ENCODE measurements around the gene FAM131A. TPM values are rescaled to one million over a fixed set of nuclear protein-coding genes. Genes with fewer than 3 reads are reported as not detected.

The FAM131A gene
- total and polyA plus RNA-seq, 9 of the 15 experiments (the other 6 are each of a cell fraction or from before 2014, with no cell fraction given): 0.48 to 11.1 (median 4.3) TPM

DNA sequence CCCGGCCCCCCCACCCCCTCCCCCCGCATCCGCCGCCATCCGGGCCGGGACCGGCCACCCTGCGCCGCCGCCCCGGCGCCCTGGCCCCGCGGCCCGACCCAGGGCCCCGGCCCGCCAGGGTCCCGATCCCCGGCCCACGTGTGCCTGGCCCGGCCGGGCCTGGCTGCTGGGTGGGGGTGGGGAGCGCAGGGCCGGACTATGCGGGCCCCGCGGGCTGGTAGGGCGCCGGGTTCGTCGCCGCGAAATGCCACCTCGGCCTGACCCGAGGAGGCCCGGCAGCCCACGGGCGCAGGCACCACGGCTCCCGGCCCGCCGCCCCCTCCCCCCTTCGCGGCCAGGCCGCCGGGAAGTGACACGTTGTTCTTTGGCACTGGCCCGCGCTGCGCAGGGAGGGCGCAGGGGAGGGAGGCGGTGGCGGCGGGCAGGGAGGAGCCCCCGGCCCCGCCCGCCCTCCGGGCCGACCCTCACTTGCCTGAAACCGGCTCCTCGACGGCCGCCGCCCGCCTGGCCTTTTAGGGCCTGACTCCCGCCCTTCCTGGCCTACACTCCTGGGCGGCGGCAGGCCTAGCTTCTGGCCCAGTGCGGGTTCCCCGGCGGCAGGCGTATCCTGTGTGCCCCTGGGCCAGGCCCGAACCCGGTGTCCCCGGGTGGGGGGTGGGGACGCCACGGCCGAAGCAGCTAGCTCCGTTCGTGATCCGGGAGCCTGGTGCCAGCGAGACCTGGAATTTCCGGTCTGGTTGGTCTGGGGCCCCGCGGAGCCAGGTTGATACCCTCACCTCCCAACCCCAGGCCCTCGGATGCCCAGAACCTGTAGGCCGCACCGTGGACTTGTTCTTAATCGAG lies 22.5 kb upstream of the FAM131A start (continued):
- TF ChIP-seq POU5F1 (IDR thresholded peaks at IDR 0.05; ENCODE audit: borderline replicate concordance, low read depth, low read length, partially characterized antibody) (no peak), BCOR (IDR thresholded peaks at IDR 0.05) (no peak), GATAD2A (IDR thresholded peaks at IDR 0.05) (no peak), ZBTB33 (CRISPR knock-in tag; IDR thresholded peaks at IDR 0.05) (no peak), RBM14 (IDR thresholded peaks at IDR 0.05; ENCODE audit: borderline replicate concordance, insufficient read depth, low read depth, low read length) (no peak), ZNF707 (CRISPR knock-in tag; conservative IDR thresholded peaks at IDR 0.05) (no peak), PRPF4 (IDR thresholded peaks at IDR 0.05; ENCODE audit: insufficient read depth, low read depth, low read length, poor library complexity, severe bottlenecking) (peak; percentile 62), NFIC (IDR thresholded peaks at IDR 0.05) (peak; percentile 28; the same call in 1 of the 2 replicates), MAZ (CRISPR knock-in tag; conservative IDR thresholded peaks at IDR 0.05 in 1 of 2, IDR thresholded peaks at IDR 0.05 in 1 of 2) (peak; percentile 29 to 49), HNRNPL (IDR thresholded peaks at IDR 0.05; ENCODE audit: low read depth, low read length) (peak; percentile 65), FIP1L1 (IDR thresholded peaks at IDR 0.05; ENCODE audit: low read depth, low read length, poor library complexity, severe bottlenecking) (peak; percentile 96), ZNF239 (CRISPR knock-in tag; IDR thresholded peaks at IDR 0.05) (no peak), RAD51 (IDR thresholded peaks at IDR 0.05; ENCODE audit: borderline replicate concordance, low read depth) (no peak), ZNF146 (CRISPR knock-in tag; IDR thresholded peaks at IDR 0.05; ENCODE audit: unreplicated experiment) (no peak), ZBTB7A (IDR thresholded peaks at IDR 0.05; ENCODE audit: borderline replicate concordance, control insufficient read depth, low read depth, low read length) (peak; percentile 68; the same call in 1 of the 2 replicates)
- TF ChIP-seq, protein P1, sequence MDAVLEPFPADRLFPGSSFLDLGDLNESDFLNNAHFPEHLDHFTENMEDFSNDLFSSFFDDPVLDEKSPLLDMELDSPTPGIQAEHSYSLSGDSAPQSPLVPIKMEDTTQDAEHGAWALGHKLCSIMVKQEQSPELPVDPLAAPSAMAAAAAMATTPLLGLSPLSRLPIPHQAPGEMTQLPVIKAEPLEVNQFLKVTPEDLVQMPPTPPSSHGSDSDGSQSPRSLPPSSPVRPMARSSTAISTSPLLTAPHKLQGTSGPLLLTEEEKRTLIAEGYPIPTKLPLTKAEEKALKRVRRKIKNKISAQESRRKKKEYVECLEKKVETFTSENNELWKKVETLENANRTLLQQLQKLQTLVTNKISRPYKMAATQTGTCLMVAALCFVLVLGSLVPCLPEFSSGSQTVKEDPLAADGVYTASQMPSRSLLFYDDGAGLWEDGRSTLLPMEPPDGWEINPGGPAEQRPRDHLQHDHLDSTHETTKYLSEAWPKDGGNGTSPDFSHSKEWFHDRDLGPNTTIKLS (IDR thresholded peaks at IDR 0.05; ENCODE audit: borderline replicate concordance, low read depth): peak; percentile 33; the same call in 1 of the 2 replicates
- TF ChIP-seq, protein P2, sequence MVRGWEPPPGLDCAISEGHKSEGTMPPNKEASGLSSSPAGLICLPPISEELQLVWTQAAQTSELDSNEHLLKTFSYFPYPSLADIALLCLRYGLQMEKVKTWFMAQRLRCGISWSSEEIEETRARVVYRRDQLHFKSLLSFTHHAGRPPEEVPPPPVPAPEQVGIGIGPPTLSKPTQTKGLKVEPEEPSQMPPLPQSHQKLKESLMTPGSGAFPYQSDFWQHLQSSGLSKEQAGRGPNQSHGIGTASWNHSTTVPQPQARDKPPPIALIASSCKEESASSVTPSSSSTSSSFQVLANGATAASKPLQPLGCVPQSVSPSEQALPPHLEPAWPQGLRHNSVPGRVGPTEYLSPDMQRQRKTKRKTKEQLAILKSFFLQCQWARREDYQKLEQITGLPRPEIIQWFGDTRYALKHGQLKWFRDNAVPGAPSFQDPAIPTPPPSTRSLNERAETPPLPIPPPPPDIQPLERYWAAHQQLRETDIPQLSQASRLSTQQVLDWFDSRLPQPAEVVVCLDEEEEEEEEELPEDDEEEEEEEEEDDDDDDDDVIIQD (CRISPR knock-in tag; IDR thresholded peaks at IDR 0.05): no peak
